SHP77 (cell line): ENCODE measurements around the gene GM2A.
"Not testable (repeated sequence)": the region's sequence is repeated elsewhere in the genome, so short reads cannot be mapped to it uniquely, and the experiment has no call there.

Source experiments
- DNase-seq, 2 experiments: peaks; one replicate each; lab custom pipeline; 2025; lab: John Stamatoyannopoulos, UW

GM2A gene

GRCh38 chr5:151253605-151253950 lies 593 bp downstream of the GM2A start:
- no peak for DNase-seq

GRCh38 chr5:151254556-151254955 lies 1.6 kb downstream of the GM2A start:
- DNase-seq = no peak

- DNase-seq = not testable (repeated sequence)
Observed at GRCh38 chr5:151254990-151255389, 2.0 kb downstream of the GM2A start.

GRCh38 chr5:151255621-151256286 lies 2.8 kb downstream of the GM2A start:
- DNase-seq = no peak

GRCh38 chr5:151257731-151258181 lies 4.8 kb downstream of the GM2A start:
- no peak for DNase-seq

- no peak for DNase-seq
Observed at GRCh38 chr5:151258201-151258611, 5.2 kb downstream of the GM2A start.

- no peak for DNase-seq
Observed at GRCh38 chr5:151258816-151259215, 5.8 kb downstream of the GM2A start.

GRCh38 chr5:151259931-151260330 lies 6.9 kb downstream of the GM2A start:
- DNase-seq = no peak

GRCh38 chr5:151262532-151262931 lies 9.5 kb downstream of the GM2A start:
- DNase-seq = no peak

GRCh38 chr5:151264113-151264512 lies 11.1 kb downstream of the GM2A start:
- no peak for DNase-seq

GRCh38 chr5:151267491-151268260 lies 14.7 kb downstream of the GM2A start:
- no peak for DNase-seq

GRCh38 chr5:151270599-151270998 lies 17.6 kb downstream of the GM2A start:
- DNase-seq = no peak

GRCh38 chr5:151271336-151271735 lies 18.4 kb downstream of the GM2A start:
- DNase-seq = no peak

- no peak for DNase-seq
Observed at GRCh38 chr5:151274666-151275065, 21.7 kb downstream of the GM2A start.

- no peak for DNase-seq
Observed at GRCh38 chr5:151275803-151276202, 22.8 kb downstream of the GM2A start.

GRCh38 chr5:151278845-151279244 lies 25.9 kb downstream of the GM2A start:
- DNase-seq = no peak

- DNase-seq = no peak
Observed at GRCh38 chr5:151280443-151280842, 27.5 kb downstream of the GM2A start.

- no peak for DNase-seq
Observed at GRCh38 chr5:151281001-151281639, 28.1 kb downstream of the GM2A start.

- no peak for DNase-seq
Observed at GRCh38 chr5:151283120-151283825, 30.3 kb downstream of the GM2A start.

- no peak for DNase-seq
Observed at GRCh38 chr5:151284392-151284967, 31.5 kb downstream of the GM2A start.

GRCh38 chr5:151285683-151286082 lies 32.7 kb downstream of the GM2A start:
- DNase-seq = no peak

GRCh38 chr5:151286246-151286645 lies 33.3 kb downstream of the GM2A start:
- no peak for DNase-seq
